NB4 (cell line): ENCODE data around the gene STAG1.

Source experiments
- MYC ChIP-seq: IDR thresholded peaks from 2 replicates; pipeline ENCODE4 v1.6.1; 2011; ENCODE audit warnings: low read depth, low read length
- POLR2A ChIP-seq: IDR thresholded peaks from 2 replicates; pipeline ENCODE4 v1.6.1; 2011; ENCODE audit warnings: mild to moderate bottlenecking; ENCODE audit not compliant: insufficient read length; ENCODE audit errors: extremely low read depth
- TF ChIP-seq, protein P1 (sequence below): IDR thresholded peaks from one replicate; pipeline ENCODE4 v1.5.1; 2012; ENCODE audit warnings: low read depth, low read length

DNA sequence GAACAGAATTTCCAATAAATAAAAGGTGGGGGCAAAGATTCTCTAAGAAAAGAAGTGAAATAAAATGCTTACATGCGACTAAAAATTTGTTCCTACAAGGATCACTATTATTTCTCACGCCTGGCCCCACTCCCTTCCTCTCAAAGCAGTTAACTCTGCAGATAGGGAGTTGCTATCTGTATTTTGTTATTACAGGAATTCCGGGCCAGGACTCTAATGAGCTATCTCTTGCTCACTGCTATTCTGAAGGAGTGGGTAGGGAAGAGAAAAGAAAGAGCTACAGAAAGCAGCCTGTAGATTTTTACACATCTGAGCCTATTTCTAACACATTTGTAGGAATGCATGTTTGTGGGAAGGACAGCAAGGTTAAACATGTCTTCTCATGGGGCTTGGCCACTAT is 361.6 kb downstream of the STAG1 start:
- TF ChIP-seq, protein P1, sequence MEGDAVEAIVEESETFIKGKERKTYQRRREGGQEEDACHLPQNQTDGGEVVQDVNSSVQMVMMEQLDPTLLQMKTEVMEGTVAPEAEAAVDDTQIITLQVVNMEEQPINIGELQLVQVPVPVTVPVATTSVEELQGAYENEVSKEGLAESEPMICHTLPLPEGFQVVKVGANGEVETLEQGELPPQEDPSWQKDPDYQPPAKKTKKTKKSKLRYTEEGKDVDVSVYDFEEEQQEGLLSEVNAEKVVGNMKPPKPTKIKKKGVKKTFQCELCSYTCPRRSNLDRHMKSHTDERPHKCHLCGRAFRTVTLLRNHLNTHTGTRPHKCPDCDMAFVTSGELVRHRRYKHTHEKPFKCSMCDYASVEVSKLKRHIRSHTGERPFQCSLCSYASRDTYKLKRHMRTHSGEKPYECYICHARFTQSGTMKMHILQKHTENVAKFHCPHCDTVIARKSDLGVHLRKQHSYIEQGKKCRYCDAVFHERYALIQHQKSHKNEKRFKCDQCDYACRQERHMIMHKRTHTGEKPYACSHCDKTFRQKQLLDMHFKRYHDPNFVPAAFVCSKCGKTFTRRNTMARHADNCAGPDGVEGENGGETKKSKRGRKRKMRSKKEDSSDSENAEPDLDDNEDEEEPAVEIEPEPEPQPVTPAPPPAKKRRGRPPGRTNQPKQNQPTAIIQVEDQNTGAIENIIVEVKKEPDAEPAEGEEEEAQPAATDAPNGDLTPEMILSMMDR = no peak
- TF ChIP-seq MYC = no peak
- no peak for TF ChIP-seq POLR2A
